CD4-positive, alpha-beta memory T cell (primary cell): ENCODE measurements around the gene NELFB. TPM values are rescaled to one million over a fixed set of nuclear protein-coding genes. Genes with fewer than 3 reads are reported as not detected.

Source experiments
- CTCF ChIA-PET: fragments of 350-600 bp; sonication (Branson Sonifier 250); formaldehyde crosslinking; loops from one replicate; lab custom pipeline; 2021; ENCODE audit warnings: inconsistent platforms; ENCODE audit not compliant: partially characterized antibody; lab: Charles Lee
- POLR2A ChIA-PET: fragments of 350-600 bp; sonication (Branson Sonifier 250); formaldehyde crosslinking; loops from one replicate; lab custom pipeline; 2021; ENCODE audit not compliant: partially characterized antibody; lab: Charles Lee
- DNase-seq, 5 donors: peaks; one replicate each; pipeline versions ENCODE4 v3.0.0 to v3.0.0-alpha.2; 2020 to 2022; ENCODE audit warnings: mixed read lengths in 1 of 5
- H3K27ac ChIP-seq: one replicate; pipeline ENCODE4 v1.7.0; 2013; ENCODE audit warnings: low read depth, low read length
- H3K27me3 ChIP-seq: 2 replicates; pipeline ENCODE4 v1.7.0; 2013; ENCODE audit warnings: mild to moderate bottlenecking, low read length, moderate library complexity; ENCODE audit not compliant: insufficient read depth
- H3K36me3 ChIP-seq: 2 replicates; pipeline ENCODE4 v1.7.0; 2013; ENCODE audit warnings: mild to moderate bottlenecking, low read length, moderate library complexity; ENCODE audit not compliant: insufficient read depth
- H3K4me1 ChIP-seq: 2 replicates; pipeline ENCODE4 v1.7.0; 2013; ENCODE audit warnings: mild to moderate bottlenecking, low read length, moderate library complexity; ENCODE audit not compliant: insufficient read depth
- H3K4me3 ChIP-seq, 2 donors: one replicate each; pipeline ENCODE4 v1.7.0; 2013; ENCODE audit warnings: low read length in 2 of 2, mild to moderate bottlenecking in 1 of 2
- H3K9me3 ChIP-seq, 2 donors: one replicate each; pipeline ENCODE4 v1.7.0; 2013; ENCODE audit warnings: low read length in 2 of 2, control low read depth in 1 of 2; ENCODE audit not compliant: control insufficient read depth in 1 of 2
- H3K27ac Mint-ChIP-seq, 7 donors: one replicate each; pipeline ENCODE4 v1.8.0; 2020 to 2021; ENCODE audit warnings: mixed read lengths in 7 of 7, mild to moderate bottlenecking in 6 of 7, inconsistent platforms in 3 of 7, moderate library complexity in 3 of 7
- H3K27me3 Mint-ChIP-seq, 2 donors: one replicate each; pipeline ENCODE4 v1.8.0; 2020 to 2021; ENCODE audit warnings: mixed read lengths in 2 of 2
- H3K36me3 Mint-ChIP-seq, 2 donors: one replicate each; pipeline ENCODE4 v1.8.0; 2020 to 2021; ENCODE audit warnings: mixed read lengths in 2 of 2, inconsistent platforms in 1 of 2, mild to moderate bottlenecking in 1 of 2
- H3K4me1 Mint-ChIP-seq, 4 donors: one replicate each; pipeline ENCODE4 v1.8.0; 2020 to 2021; ENCODE audit warnings: mixed read lengths in 4 of 4, mild to moderate bottlenecking in 1 of 4
- H3K4me3 Mint-ChIP-seq, 8 donors: one replicate each; pipeline ENCODE4 v1.8.0; 2020 to 2021; ENCODE audit warnings: mixed read lengths in 8 of 8, mild to moderate bottlenecking in 7 of 8, moderate library complexity in 6 of 8, inconsistent platforms in 3 of 8
- H3K9me3 Mint-ChIP-seq, 8 donors: one replicate each; pipeline ENCODE4 v1.8.0; 2020 to 2021; ENCODE audit warnings: mixed read lengths in 8 of 8, mild to moderate bottlenecking in 5 of 8, inconsistent platforms in 3 of 8, moderate library complexity in 1 of 8
- intact Hi-C: fragments of 100-400 bp; cut with micrococcal nuclease; formaldehyde crosslinking; loops from one replicate; pipeline ENCODE4 v1.15.1; 2023
- polyA plus RNA-seq, 2 donors: library from polyadenylated mRNA; unstranded; fragments of 300-500 nt; fragmentation: Illumina TruSeq; gene quantifications; one replicate each; pipeline ENCODE4 v1.2.3, GENCODE V29; 2021
- total RNA-seq, 2 experiments: library from RNA; stranded (reverse); gene quantifications; one replicate each; pipeline ENCODE4 v1.2.3, GENCODE V29; 2021

NELFB gene
- total and polyA plus RNA-seq, 4 experiments from 2014 or later, result 28.3 to 44.9 (median 36.5) TPM

DNA sequence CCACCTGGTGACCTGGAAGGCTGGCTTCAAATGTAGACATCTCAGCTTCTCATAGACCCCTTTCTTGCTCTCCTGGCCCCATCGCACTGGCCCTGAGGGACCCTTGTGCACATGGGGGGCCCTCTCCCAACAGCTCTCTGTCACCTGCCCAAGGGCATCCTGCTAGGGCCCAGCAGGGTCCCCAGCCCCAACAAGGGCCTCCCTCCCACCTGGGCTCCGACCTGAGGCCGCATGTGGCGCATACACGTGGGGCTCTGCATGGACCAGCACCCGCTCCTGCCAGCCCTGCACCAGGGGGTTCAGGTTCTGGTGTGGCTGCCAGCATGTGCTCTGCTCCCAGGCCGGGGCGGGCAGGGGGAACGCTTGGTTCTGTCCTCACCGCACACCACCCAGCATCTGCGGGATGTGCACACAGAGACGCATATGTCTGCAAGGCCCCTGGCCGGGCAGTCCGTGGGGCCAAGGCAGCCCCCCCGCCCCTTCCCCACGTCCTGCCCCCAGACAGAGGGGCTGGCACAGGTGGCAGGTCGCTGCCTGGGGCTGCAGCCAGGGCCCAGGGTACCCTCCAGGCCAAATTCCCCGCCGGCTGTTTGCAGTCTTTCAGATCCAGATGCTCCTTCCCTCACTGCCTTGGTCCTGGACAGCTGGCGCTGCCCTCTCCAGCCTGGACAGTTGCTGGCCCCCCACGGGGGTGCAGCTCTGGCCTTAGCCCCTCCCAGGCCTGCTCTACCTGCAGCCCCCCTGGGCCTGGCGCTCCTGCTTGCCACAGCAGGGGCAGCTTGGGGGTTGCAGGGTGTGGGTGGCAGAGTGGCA, 64.8 kb downstream of the NELFB start:
- H3K27me3 Mint-ChIP-seq, result peaks cover 7 to 8% of the 10 kb centered on the region in 2 donors
- H3K27ac ChIP-seq, result no peak overlapping the region

DNA sequence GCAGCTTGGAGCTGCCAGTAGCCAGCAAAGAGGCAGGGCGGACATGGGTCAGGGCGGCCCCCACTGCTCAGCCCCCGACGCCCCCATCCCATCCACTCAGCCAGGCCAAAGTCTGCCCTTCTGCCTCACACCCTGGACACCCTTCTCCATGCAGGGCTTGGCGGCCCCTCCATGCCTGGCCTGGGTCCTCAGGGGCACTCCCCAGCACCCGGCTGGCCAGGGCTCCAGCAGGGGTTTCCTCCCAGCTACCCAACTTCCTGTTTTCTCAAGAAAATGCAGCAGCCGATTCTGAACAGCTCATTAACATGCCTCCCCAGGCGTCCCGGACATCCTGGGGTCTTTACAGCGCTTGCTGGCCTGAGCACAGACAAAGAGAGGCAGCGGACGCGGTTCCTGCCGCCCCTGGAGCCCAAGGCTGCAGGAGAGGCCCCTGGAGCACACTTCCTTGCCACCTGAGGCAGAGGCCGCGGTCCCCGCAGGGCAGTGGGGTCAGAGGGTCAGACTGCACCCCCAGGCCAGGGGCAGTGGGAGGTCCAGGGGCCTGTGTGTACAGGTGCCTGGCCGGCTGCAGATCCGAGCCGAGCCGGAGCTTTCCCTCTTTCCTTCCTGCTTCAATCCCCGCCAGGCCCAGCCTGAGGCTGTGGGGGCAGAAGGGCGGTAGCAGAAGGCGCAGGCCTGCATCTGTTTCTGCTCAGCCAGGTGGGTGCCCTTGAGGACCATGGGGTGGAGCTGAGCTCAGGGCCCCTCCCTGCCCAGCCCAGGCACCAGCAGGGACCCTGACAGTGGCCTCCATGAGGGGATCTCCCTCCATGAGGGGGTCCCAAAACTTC, 65.6 kb downstream of the NELFB start:
- H3K4me3 Mint-ChIP-seq, result peak overlapping the region in 3 of 8 donors; percentile 25 to 57 (median 26)
- peaks cover 0 to 5% (median 4%) of the 10 kb centered on the region in 4 donors for H3K4me1 Mint-ChIP-seq
- Histone ChIP-seq H3K36me3 (no peaks in the 10 kb centered on the region), H3K4me3 (no peak overlapping the region), H3K4me1 (peaks cover 10% of the 10 kb centered on the region), H3K27ac (no peak overlapping the region), H3K9me3 (no peaks in the 10 kb centered on the region), H3K27me3 (no peaks in the 10 kb centered on the region)
- CTCF ChIA-PET, result interaction anchor here (1.5 kb wide), 1 partner anchor 84 kb away, joined by 3 read pairs; no protein-coding TSS in a partner anchor
- H3K36me3 Mint-ChIP-seq, result no peaks in the 10 kb centered on the region
- peaks cover 10 to 11% of the 10 kb centered on the region in 2 donors for H3K27me3 Mint-ChIP-seq
- peaks cover 0 to 2% (median 0%) of the 10 kb centered on the region in 8 donors for H3K9me3 Mint-ChIP-seq
- DNase-seq, result no peak
- intact Hi-C loops, result no loop called here
- POLR2A ChIA-PET, result interaction anchor here (0.9 kb wide), 1 partner anchor 67 kb away, joined by 4 read pairs; no protein-coding TSS in a partner anchor
- no peak overlapping the region for H3K27ac Mint-ChIP-seq

More for the DNA sequence above, 64.8 kb downstream of the NELFB start:
- Mint-ChIP-seq H3K36me3 (no peaks in the 10 kb centered on the region), H3K4me3 (no peak overlapping the region), H3K9me3 (peaks cover 0 to under 1% (median 0%) of the 10 kb centered on the region in 8 donors), H3K27ac (no peak overlapping the region), H3K4me1 (peaks cover 0 to 5% (median 4%) of the 10 kb centered on the region in 4 donors)
- POLR2A ChIA-PET, result interaction anchor here (0.6 to 0.9 kb wide), 2 partner anchors 68 to 121 kb away, joined by 3 to 4 read pairs; partner anchors contain the start of gene ENTPD8
- Histone ChIP-seq H3K36me3 (no peaks in the 10 kb centered on the region), H3K4me1 (peaks cover 10% of the 10 kb centered on the region), H3K27me3 (no peaks in the 10 kb centered on the region), H3K9me3 (no peaks in the 10 kb centered on the region), H3K4me3 (no peak overlapping the region)
- CTCF ChIA-PET, result interaction anchor here (1.5 kb wide), 1 partner anchor 83 kb away, joined by 3 read pairs; no protein-coding TSS in a partner anchor
- intact Hi-C loops, result no loop called here
- DNase-seq, result no peak

GRCh38 chr9:137321726-137322361, 66.7 kb downstream of the NELFB start:
- Mint-ChIP-seq H3K27me3 (peaks cover 20 to 21% of the 10 kb centered on the region in 2 donors), H3K36me3 (no peaks in the 10 kb centered on the region), H3K27ac (no peak overlapping the region), H3K4me1 (peaks cover 0 to 12% (median 4%) of the 10 kb centered on the region in 4 donors), H3K4me3 (no peak overlapping the region), H3K9me3 (peaks cover 0 to 3% (median 0%) of the 10 kb centered on the region in 8 donors)
- intact Hi-C loops, result no loop called here
- no peak for DNase-seq
- no peaks in the 10 kb centered on the region for H3K9me3 ChIP-seq
- H3K4me3 ChIP-seq, result no peak overlapping the region
- H3K27me3 ChIP-seq, result no peaks in the 10 kb centered on the region
- no peaks in the 10 kb centered on the region for H3K36me3 ChIP-seq
- peaks cover 10% of the 10 kb centered on the region for H3K4me1 ChIP-seq
- no peak overlapping the region for H3K27ac ChIP-seq
- ChIA-PET POLR2A (no interaction called here), CTCF (interaction anchor here (1.5 kb wide), 1 partner anchor 85 kb away, joined by 3 read pairs; no protein-coding TSS in a partner anchor)

Other genes starting within 250 kb of the NELFB start
- 10 to 100 TPM; 63.8 to 68.6 TPM for gene ABCA2, start 227.1 kb upstream of the NELFB start, total RNA-seq
- 10 to 100 TPM in 1 of 2 donors, 1 to 10 TPM in 1; 2.6 to 10.8 TPM for gene ABCA2, start 227.1 kb upstream of the NELFB start, polyA plus RNA-seq
- 1 to 10 TPM; 3.4 to 4.6 TPM for gene FUT7, start 223.2 kb upstream of the NELFB start, total RNA-seq
- gene FUT7, start 223.2 kb upstream of the NELFB start, polyA plus RNA-seq, result 10 to 100 TPM; 22.6 to 43.8 TPM
- 10 to 100 TPM; 20.7 to 21.4 TPM for gene NPDC1, start 209.2 kb upstream of the NELFB start, total RNA-seq
- gene NPDC1, start 209.2 kb upstream of the NELFB start, polyA plus RNA-seq, result 10 to 100 TPM; 22.8 to 32.2 TPM
- gene ENTPD2, start 201.3 kb upstream of the NELFB start, total RNA-seq, result not detected
- gene ENTPD2, start 201.3 kb upstream of the NELFB start, polyA plus RNA-seq, result not detected
- under 1 TPM; 0.09 to 0.11 TPM for gene SAPCD2, start 184.8 kb upstream of the NELFB start, total RNA-seq
- gene SAPCD2, start 184.8 kb upstream of the NELFB start, polyA plus RNA-seq, result under 1 TPM; 0.10 to 0.15 TPM
- gene UAP1L1, start 177.8 kb upstream of the NELFB start, total RNA-seq, result 10 to 100 TPM; 10.6 to 12.5 TPM
- 1 to 10 TPM in 1 of 2 donors, under 1 TPM in 1; 0.81 to 2.9 TPM for gene UAP1L1, start 177.8 kb upstream of the NELFB start, polyA plus RNA-seq
- gene MAN1B1, start 168.3 kb upstream of the NELFB start, total RNA-seq, result 10 to 100 TPM; 63.3 to 71.0 TPM
- gene MAN1B1, start 168.3 kb upstream of the NELFB start, polyA plus RNA-seq, result 10 to 100 TPM; 35.4 to 37.5 TPM
- 100 to 1,000 TPM; 357 to 362 TPM for gene DPP7, start 140.6 kb upstream of the NELFB start, total RNA-seq
- gene DPP7, start 140.6 kb upstream of the NELFB start, polyA plus RNA-seq, result 100 to 1,000 TPM; 135 to 206 TPM
- gene GRIN1, start 116.2 kb upstream of the NELFB start, total RNA-seq, result not detected
- not detected for gene GRIN1, start 116.2 kb upstream of the NELFB start, polyA plus RNA-seq
- gene LRRC26, start 85.3 kb upstream of the NELFB start, total RNA-seq, result not detected
- not detected for gene LRRC26, start 85.3 kb upstream of the NELFB start, polyA plus RNA-seq
- not detected for gene TMEM210, start 83.3 kb upstream of the NELFB start, total RNA-seq
- not detected for gene TMEM210, start 83.3 kb upstream of the NELFB start, polyA plus RNA-seq
- gene ANAPC2, start 66.8 kb upstream of the NELFB start, total RNA-seq, result 100 to 1,000 TPM; 116 to 125 TPM
- 1 to 10 TPM; 3.2 to 5.7 TPM for gene ANAPC2, start 66.8 kb upstream of the NELFB start, polyA plus RNA-seq
- gene SSNA1, start 66.7 kb upstream of the NELFB start, total RNA-seq, result 10 to 100 TPM; 48.6 to 49.5 TPM
- gene SSNA1, start 66.7 kb upstream of the NELFB start, polyA plus RNA-seq, result 100 to 1,000 TPM; 117 to 161 TPM
- gene TPRN, start 54.6 kb upstream of the NELFB start, total RNA-seq, result 1 to 10 TPM; 8.5 to 8.6 TPM
- under 1 TPM; 0.27 to 0.45 TPM for gene TPRN, start 54.6 kb upstream of the NELFB start, polyA plus RNA-seq
- 10 to 100 TPM; 39.5 to 42.9 TPM for gene TMEM203, start 49.7 kb upstream of the NELFB start, total RNA-seq
- gene TMEM203, start 49.7 kb upstream of the NELFB start, polyA plus RNA-seq, result 100 to 1,000 TPM; 129 to 170 TPM
- gene NDOR1, start 49.6 kb upstream of the NELFB start, total RNA-seq, result 10 to 100 TPM; 36.7 to 37.1 TPM
- gene NDOR1, start 49.6 kb upstream of the NELFB start, polyA plus RNA-seq, result 1 to 10 TPM; 4.6 to 9.5 TPM
- gene RNF208, start 33.1 kb upstream of the NELFB start, total RNA-seq, result 1 to 10 TPM in 1 of 2 experiments, under 1 TPM in 1; 0.64 to 1.3 TPM
- not detected for gene RNF208, start 33.1 kb upstream of the NELFB start, polyA plus RNA-seq
- gene CYSRT1, start 30.2 kb upstream of the NELFB start, total RNA-seq, result under 1 TPM in 1 of 2 experiments, not detected in 1; 0.25 TPM
- not detected for gene CYSRT1, start 30.2 kb upstream of the NELFB start, polyA plus RNA-seq
- gene RNF224, start 27.8 kb upstream of the NELFB start, total RNA-seq, result not detected
- gene RNF224, start 27.8 kb upstream of the NELFB start, polyA plus RNA-seq, result not detected
- gene SLC34A3, start 24.4 kb upstream of the NELFB start, total RNA-seq, result not detected
- not detected for gene SLC34A3, start 24.4 kb upstream of the NELFB start, polyA plus RNA-seq
- 100 to 1,000 TPM in 1 of 2 experiments, 10 to 100 TPM in 1; 99.8 to 103 TPM for gene TUBB4B, start 14.0 kb upstream of the NELFB start, total RNA-seq
- gene TUBB4B, start 14.0 kb upstream of the NELFB start, polyA plus RNA-seq, result 10 to 100 TPM; 53.1 to 64.1 TPM
- not detected for gene STPG3, start 4.0 kb upstream of the NELFB start, total RNA-seq
- not detected for gene STPG3, start 4.0 kb upstream of the NELFB start, polyA plus RNA-seq
- 1 to 10 TPM; 2.1 TPM for gene TOR4A, start 22.4 kb downstream of the NELFB start, total RNA-seq
- under 1 TPM; 0.46 to 0.78 TPM for gene TOR4A, start 22.4 kb downstream of the NELFB start, polyA plus RNA-seq
- under 1 TPM; 0.25 to 0.29 TPM for gene NRARP, start 46.9 kb downstream of the NELFB start, total RNA-seq
- not detected for gene NRARP, start 46.9 kb downstream of the NELFB start, polyA plus RNA-seq
- gene EXD3, start 167.8 kb downstream of the NELFB start, total RNA-seq, result 10 to 100 TPM; 21.4 to 21.9 TPM
- gene EXD3, start 167.8 kb downstream of the NELFB start, polyA plus RNA-seq, result 1 to 10 TPM; 2.5 to 7.1 TPM
- gene NOXA1, start 168.1 kb downstream of the NELFB start, total RNA-seq, result 1 to 10 TPM; 4.5 to 5.6 TPM
- gene NOXA1, start 168.1 kb downstream of the NELFB start, polyA plus RNA-seq, result under 1 TPM; 0.29 to 1.00 TPM
- gene ENTPD8, start 186.0 kb downstream of the NELFB start, total RNA-seq, result not detected
- not detected for gene ENTPD8, start 186.0 kb downstream of the NELFB start, polyA plus RNA-seq
- 10 to 100 TPM; 18.3 to 20.9 TPM for gene NSMF, start 204.0 kb downstream of the NELFB start, total RNA-seq
- gene NSMF, start 204.0 kb downstream of the NELFB start, polyA plus RNA-seq, result 10 to 100 TPM in 1 of 2 donors, 1 to 10 TPM in 1; 3.8 to 10.6 TPM